ENCODE data around the gene DBN1. TPM values are rescaled to one million over a fixed set of nuclear protein-coding genes. Genes with fewer than 3 reads are reported as not detected.
A peak's percentile ranks its signal among the peaks of the same experiment; 100 is the strongest.

The DBN1 gene
- total RNA-seq, 2 experiments from 2014 or later = 101 to 105 TPM

DNA sequence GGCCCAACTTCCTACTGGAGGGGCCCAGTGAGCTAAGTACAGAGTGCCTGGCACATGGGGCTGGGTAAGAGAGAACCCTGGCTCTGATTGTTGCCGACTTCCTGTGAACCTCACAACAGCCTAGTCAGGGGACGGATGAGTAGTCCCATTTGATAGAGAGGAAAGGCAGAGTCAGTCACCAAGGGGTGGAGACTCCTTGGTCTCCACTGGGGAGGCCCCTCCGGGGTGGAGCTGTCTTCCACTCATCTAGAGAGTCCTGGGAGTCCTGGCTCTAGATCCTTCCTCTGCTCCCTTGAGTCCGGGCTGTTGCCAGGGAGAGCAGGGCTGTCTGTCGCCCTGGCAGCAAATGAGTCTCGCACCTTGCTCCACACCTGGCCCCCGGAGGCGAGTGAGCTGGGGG, 39.0 kb downstream of the DBN1 start:
- peaks cover 71% of the 10 kb centered on the region for H3K4me1 Mint-ChIP-seq (ENCODE audit: low read depth)
- DNase-seq = peak; percentile 76
- H3K4me3 Mint-ChIP-seq = peak overlapping the region; percentile 33
- POLR2A ChIA-PET = interaction anchor here (0.7 to 15.2 kb wide), 10 partner anchors 12 to 71 kb away, joined by 3 to 606 read pairs (median 5); partner anchors contain the start of gene PRR7
- no peaks in the 10 kb centered on the region for H3K27me3 Mint-ChIP-seq
- peaks cover 84% of the 10 kb centered on the region for H3K36me3 Mint-ChIP-seq (ENCODE audit: low read depth)
- ATAC-seq = peak; percentile 64
- TF ChIP-seq, protein P1, sequence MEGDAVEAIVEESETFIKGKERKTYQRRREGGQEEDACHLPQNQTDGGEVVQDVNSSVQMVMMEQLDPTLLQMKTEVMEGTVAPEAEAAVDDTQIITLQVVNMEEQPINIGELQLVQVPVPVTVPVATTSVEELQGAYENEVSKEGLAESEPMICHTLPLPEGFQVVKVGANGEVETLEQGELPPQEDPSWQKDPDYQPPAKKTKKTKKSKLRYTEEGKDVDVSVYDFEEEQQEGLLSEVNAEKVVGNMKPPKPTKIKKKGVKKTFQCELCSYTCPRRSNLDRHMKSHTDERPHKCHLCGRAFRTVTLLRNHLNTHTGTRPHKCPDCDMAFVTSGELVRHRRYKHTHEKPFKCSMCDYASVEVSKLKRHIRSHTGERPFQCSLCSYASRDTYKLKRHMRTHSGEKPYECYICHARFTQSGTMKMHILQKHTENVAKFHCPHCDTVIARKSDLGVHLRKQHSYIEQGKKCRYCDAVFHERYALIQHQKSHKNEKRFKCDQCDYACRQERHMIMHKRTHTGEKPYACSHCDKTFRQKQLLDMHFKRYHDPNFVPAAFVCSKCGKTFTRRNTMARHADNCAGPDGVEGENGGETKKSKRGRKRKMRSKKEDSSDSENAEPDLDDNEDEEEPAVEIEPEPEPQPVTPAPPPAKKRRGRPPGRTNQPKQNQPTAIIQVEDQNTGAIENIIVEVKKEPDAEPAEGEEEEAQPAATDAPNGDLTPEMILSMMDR (IDR thresholded peaks at IDR 0.05) = no peak
- peak overlapping the region; percentile 88 for H3K27ac Mint-ChIP-seq
- CTCF ChIA-PET = interaction anchor here (1.2 to 7.0 kb wide), 5 partner anchors 19 to 116 kb away, joined by 3 to 71 read pairs (median 53); no protein-coding TSS in a partner anchor
- intact Hi-C loops (cut with micrococcal nuclease) = no loop called here
- H3K9me3 Mint-ChIP-seq = no peaks in the 10 kb centered on the region

DNA sequence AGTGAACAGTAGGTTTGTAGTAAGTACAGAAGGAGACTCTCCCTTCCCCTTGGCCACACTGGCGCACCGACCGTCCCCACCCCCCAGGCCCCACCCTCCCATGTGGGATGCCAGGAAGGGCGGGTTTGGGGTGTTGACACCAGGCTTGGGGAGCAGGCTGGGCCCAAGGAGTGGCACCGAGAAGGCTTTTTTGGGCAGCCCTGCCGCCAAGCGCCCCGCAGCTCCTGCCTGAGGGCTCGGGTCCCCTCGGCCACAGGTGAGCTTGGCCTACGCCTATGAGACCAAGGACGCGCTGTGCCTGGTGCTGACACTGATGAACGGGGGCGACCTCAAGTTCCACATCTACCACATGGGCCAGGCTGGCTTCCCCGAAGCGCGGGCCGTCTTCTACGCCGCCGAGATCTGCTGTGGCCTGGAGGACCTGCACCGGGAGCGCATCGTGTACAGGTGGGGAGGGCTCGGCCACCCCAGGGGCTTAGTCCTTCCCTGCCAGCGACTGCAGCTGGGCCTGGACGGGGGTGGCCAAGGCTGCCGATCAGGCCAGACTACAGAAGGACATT, 39.7 kb downstream of the DBN1 start:
- DNase-seq (no peak), ATAC-seq (no peak)
- Mint-ChIP-seq H3K4me3 (no peak overlapping the region), H3K27ac (peak overlapping the region; percentile 98), H3K4me1 (ENCODE audit: low read depth) (peaks cover 74% of the 10 kb centered on the region), H3K9me3 (no peaks in the 10 kb centered on the region), H3K27me3 (no peaks in the 10 kb centered on the region), H3K36me3 (ENCODE audit: low read depth) (peaks cover 87% of the 10 kb centered on the region)
- intact Hi-C loops (cut with micrococcal nuclease) = no loop called here
- ChIA-PET POLR2A (interaction anchor here (0.7 to 15.2 kb wide), 8 partner anchors 12 to 44 kb away, joined by 3 to 606 read pairs (median 8); partner anchors contain the start of gene PRR7), CTCF (interaction anchor here (1.2 to 7.0 kb wide), 5 partner anchors 20 to 115 kb away, joined by 3 to 71 read pairs (median 53); no protein-coding TSS in a partner anchor)
- TF ChIP-seq, protein P1 (IDR thresholded peaks at IDR 0.05) = no peak

DNA sequence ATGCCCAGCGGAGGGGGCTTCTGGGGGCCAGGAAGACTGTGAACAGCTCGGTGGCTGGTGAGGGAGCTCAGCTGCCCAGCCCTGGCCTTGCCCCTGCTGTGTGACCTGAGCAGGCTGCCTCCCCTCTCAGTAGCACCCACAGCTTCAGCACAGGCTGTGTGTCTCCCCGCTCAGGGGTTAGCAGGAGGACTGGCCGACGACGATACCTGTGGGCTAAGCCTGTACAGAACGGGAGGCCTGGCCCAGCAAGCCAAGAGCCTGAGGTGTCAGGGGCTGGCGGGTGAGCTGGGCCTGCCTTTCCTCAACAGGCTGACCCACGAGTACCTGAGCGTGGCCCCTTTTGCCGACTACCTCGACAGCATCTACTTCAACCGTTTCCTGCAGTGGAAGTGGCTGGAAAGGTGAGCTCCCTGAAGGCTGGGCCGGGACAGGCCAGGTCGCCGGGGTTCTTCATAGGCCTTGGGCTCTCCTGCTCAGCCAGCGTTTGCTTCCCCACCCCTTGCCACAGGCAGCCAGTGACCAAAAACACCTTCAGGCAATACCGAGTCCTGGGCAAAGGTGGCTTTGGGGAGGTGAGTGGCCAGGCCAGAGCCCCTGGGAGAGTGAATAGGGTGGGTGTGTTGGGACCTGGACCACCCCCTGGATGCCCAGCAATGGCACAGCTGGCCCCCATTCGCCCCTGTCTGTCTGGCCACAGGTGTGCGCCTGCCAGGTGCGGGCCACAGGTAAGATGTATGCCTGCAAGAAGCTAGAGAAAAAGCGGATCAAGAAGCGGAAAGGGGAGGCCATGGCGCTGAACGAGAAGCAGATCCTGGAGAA, 40.4 kb downstream of the DBN1 start:
- no peaks in the 10 kb centered on the region for H3K9me3 Mint-ChIP-seq
- DNase-seq = no peak
- CTCF ChIA-PET = interaction anchor here (1.9 to 7.0 kb wide), 7 partner anchors 13 to 43 kb away, joined by 5 to 71 read pairs (median 13); partner anchors contain the start of genes F12 and PRR7
- TF ChIP-seq, protein P1 (IDR thresholded peaks at IDR 0.05) = no peak
- H3K4me3 Mint-ChIP-seq = peak overlapping the region; percentile 97
- peak overlapping the region; percentile 98 for H3K27ac Mint-ChIP-seq
- POLR2A ChIA-PET = interaction anchor here (0.9 to 15.2 kb wide), 7 partner anchors 13 to 50 kb away, joined by 4 to 606 read pairs (median 12); partner anchors contain the start of gene PRR7
- no peak for ATAC-seq
- H3K27me3 Mint-ChIP-seq = no peaks in the 10 kb centered on the region
- peaks cover 87% of the 10 kb centered on the region for H3K36me3 Mint-ChIP-seq (ENCODE audit: low read depth)
- intact Hi-C loops (cut with micrococcal nuclease) = no loop called here
- peaks cover 67% of the 10 kb centered on the region for H3K4me1 Mint-ChIP-seq (ENCODE audit: low read depth)

DNA sequence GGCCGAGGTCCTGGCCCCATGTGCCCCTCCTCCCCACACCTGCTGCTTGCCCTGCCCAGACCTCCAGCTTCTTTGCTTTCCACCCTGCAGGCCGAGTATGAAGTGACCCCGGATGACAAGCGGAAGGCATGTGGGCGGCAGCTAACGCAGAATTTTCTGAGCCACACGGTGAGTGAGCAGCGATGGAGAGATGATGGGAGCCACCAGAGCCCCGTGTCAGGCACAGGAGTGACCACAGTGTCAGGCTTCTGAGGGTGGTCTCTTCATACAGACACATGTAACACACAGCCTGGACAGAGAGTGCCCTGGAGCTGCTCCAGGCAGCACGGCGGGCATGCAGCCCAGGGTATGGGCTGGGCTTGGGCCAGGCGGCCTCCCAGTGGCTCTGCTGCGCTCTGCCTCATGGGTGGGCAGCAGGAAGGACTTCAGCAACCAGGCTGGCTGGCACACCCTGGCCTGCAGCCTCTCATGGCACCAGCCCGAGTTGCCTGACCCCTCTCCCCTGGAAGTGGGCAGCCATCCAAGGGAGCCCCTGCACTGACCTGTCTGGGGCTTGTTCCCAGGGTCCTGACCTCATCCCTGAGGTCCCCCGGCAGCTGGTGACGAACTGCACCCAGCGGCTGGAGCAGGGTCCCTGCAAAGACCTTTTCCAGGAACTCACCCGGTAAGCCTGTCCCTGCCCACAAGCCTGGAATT, 41.1 kb downstream of the DBN1 start:
- ATAC-seq (peak; percentile 5), DNase-seq (peak; percentile 85)
- Mint-ChIP-seq H3K27ac (peak overlapping the region; percentile 98), H3K27me3 (no peaks in the 10 kb centered on the region), H3K4me1 (ENCODE audit: low read depth) (peaks cover 62% of the 10 kb centered on the region), H3K4me3 (peak overlapping the region; percentile 97), H3K9me3 (no peaks in the 10 kb centered on the region), H3K36me3 (ENCODE audit: low read depth) (peaks cover 87% of the 10 kb centered on the region)
- TF ChIP-seq, protein P1 (IDR thresholded peaks at IDR 0.05) = no peak
- CTCF ChIA-PET = interaction anchor here (0.7 to 7.0 kb wide), 16 partner anchors 10 to 123 kb away, joined by 3 to 71 read pairs (median 5); partner anchors contain the start of genes F12, LMAN2 and PRR7
- POLR2A ChIA-PET = interaction anchor here (0.7 to 15.2 kb wide), 13 partner anchors 10 to 123 kb away, joined by 3 to 606 read pairs (median 6); partner anchors contain the start of gene PRR7
- intact Hi-C loops (cut with micrococcal nuclease) = no loop called here

All from activated CD8-positive, alpha-beta T cell treated with anti-CD3 and anti-CD28 coated beads for 36 hours (primary cell).